Karpas-422 (cell line): Measurements from ENCODE around the gene GNMT. TPM values are rescaled to one million over a fixed set of nuclear protein-coding genes. Genes with fewer than 3 reads are reported as not detected.

Experiments
- DNase-seq: peaks from one replicate; pipeline ENCODE4 v3.0.0-alpha.2; 2015
- H2AFZ ChIP-seq: fragments of 200-600 bp; sonication (generic); 2 replicates; pipeline ENCODE4 v1.6.1; 2014; ENCODE audit warnings: antibody characterized with exemption, low read length, mixed read lengths
- H3K27ac ChIP-seq: fragments of 200-600 bp; sonication (generic); 2 replicates; pipeline ENCODE4 v1.5.1; 2014; ENCODE audit warnings: mild to moderate bottlenecking, low read length, moderate library complexity
- H3K27me3 ChIP-seq: fragments of 200-600 bp; sonication (generic); 2 replicates; pipeline ENCODE4 v1.6.1; 2014; ENCODE audit warnings: low read length, mixed read lengths
- H3K36me3 ChIP-seq: fragments of 200-600 bp; sonication (generic); 2 replicates; pipeline ENCODE4 v1.6.1; 2014; ENCODE audit warnings: low read length, mixed read lengths; ENCODE audit not compliant: insufficient read depth
- H3K4me1 ChIP-seq: fragments of 200-600 bp; sonication (generic); 2 replicates; pipeline ENCODE4 v1.6.1; 2014; ENCODE audit warnings: mild to moderate bottlenecking, low read length, mixed read lengths
- H3K4me2 ChIP-seq: fragments of 200-600 bp; sonication (generic); 2 replicates; pipeline ENCODE4 v1.6.1; 2014; ENCODE audit warnings: low read length, low read depth, mild to moderate bottlenecking; ENCODE audit not compliant: poor library complexity, severe bottlenecking
- H3K4me3 ChIP-seq: fragments of 200-600 bp; sonication (generic); 2 replicates; pipeline ENCODE4 v1.5.1; 2014; ENCODE audit warnings: mild to moderate bottlenecking, antibody characterized with exemption, low read length, mixed read lengths
- H3K79me2 ChIP-seq: fragments of 200-600 bp; sonication (generic); 2 replicates; pipeline ENCODE4 v1.6.1; 2014; ENCODE audit warnings: mild to moderate bottlenecking, low read length, mixed read lengths
- H3K9ac ChIP-seq: fragments of 200-600 bp; sonication (generic); 2 replicates; pipeline ENCODE4 v1.6.0; 2014; ENCODE audit warnings: low read length
- H3K9me2 ChIP-seq: fragments of 200-600 bp; sonication (generic), shearing (Covaris generic); replicated peaks from 2 replicates; pipeline ENCODE4 v1.6.0; 2014; ENCODE audit warnings: mild to moderate bottlenecking, low read length, moderate library complexity; ENCODE audit not compliant: insufficient read depth
- H3K9me3 ChIP-seq: fragments of 300-700, 200-600 bp; sonication (generic); 2 replicates; pipeline ENCODE4 v1.6.1; 2014; ENCODE audit warnings: low read length, mixed read lengths
- H4K20me1 ChIP-seq: fragments of 200-600 bp; sonication (generic); 2 replicates; pipeline ENCODE4 v1.6.1; 2014; ENCODE audit warnings: mild to moderate bottlenecking, antibody characterized with exemption, low read length, low read depth; ENCODE audit not compliant: insufficient read depth
- total RNA-seq: library from RNA; depleted of rRNA; stranded (reverse); fragments of >200 nt; shearing (Covaris generic); gene quantifications from 2 replicates; pipeline ENCODE4 v1.2.3, GENCODE V29; 2014; ENCODE audit warnings: low replicate concordance

Gene GNMT
- total RNA-seq, 1 experiment from 2014 or later: 0.48 TPM

DNA sequence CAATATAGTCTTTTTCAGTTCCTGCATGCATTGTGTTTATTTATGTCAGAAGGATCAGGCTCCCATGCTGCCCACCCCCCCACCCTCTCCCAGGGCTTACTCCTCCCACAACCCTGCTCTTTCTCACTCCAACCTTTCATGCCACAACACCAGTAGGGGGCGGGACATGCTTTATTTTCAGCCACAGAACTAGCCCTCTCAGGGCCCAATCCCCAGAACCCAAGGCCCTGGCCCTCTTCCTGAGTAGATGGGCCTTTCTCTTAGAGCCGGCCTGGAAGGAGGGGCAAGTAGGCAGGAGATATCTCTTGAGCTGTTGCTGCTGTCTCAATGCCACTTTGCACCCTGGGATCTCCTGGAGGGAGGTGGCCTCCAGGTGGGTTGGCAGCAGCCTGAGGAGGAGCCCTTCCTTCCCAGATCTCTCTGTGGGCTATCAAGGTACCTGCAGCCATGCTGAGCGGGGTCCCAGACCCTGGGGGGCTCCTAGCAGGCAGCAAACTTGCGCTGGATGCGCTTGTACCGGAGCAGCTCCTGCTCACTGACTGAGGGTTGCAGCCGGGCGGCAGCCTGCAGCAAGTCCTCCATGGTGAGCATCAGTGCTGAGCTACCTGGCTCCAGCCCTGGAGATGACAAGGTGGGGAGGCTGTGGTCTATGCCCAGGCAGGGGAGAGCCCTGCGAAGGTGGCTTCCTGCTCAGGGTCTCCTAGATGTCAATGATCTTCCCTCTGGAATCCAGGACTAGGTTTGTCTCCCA lies 3.5 kb downstream of the GNMT start:
- Histone ChIP-seq H3K9me2 (no peaks in the 10 kb centered on the region), H4K20me1 (no peaks in the 10 kb centered on the region), H3K27me3 (no peaks in the 10 kb centered on the region), H3K9ac (no peak overlapping the region), H3K79me2 (no peaks in the 10 kb centered on the region), H3K4me1 (no peaks in the 10 kb centered on the region), H3K27ac (no peak overlapping the region), H2AFZ (no peak overlapping the region), H3K9me3 (no peaks in the 10 kb centered on the region), H3K4me2 (no peak overlapping the region), H3K36me3 (no peaks in the 10 kb centered on the region), H3K4me3 (no peak overlapping the region)
- peak; percentile 82 for DNase-seq

DNA sequence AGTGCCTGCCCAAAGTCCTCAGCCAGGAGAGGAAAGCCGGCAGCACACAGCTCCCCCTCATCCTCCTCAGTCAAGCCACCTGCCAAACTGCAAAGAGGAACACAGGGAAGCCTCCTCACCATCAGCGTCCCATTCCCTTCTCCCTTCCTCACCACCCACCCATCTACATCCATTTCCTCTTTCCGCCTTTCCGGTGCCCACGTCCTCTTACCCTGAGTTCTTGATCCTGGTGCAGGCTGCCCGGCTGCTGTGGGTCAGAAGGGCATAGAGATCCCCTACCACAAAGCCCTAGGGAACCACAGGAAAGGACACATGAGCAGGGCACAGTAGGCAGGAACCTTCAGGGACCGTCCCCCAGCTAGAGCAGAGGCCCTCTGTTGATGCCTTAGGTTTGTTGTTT lies 6.0 kb downstream of the GNMT start:
- H3K27me3 ChIP-seq: no peaks in the 10 kb centered on the region
- H3K36me3 ChIP-seq: no peaks in the 10 kb centered on the region
- H3K4me2 ChIP-seq: no peak overlapping the region
- H3K4me1 ChIP-seq: no peaks in the 10 kb centered on the region
- no peak overlapping the region for H3K27ac ChIP-seq
- no peak overlapping the region for H3K4me3 ChIP-seq
- no peaks in the 10 kb centered on the region for H3K9me2 ChIP-seq
- H2AFZ ChIP-seq: no peak overlapping the region
- no peak for DNase-seq
- H4K20me1 ChIP-seq: no peaks in the 10 kb centered on the region
- no peak overlapping the region for H3K9ac ChIP-seq
- no peaks in the 10 kb centered on the region for H3K79me2 ChIP-seq
- H3K9me3 ChIP-seq: no peaks in the 10 kb centered on the region

DNA sequence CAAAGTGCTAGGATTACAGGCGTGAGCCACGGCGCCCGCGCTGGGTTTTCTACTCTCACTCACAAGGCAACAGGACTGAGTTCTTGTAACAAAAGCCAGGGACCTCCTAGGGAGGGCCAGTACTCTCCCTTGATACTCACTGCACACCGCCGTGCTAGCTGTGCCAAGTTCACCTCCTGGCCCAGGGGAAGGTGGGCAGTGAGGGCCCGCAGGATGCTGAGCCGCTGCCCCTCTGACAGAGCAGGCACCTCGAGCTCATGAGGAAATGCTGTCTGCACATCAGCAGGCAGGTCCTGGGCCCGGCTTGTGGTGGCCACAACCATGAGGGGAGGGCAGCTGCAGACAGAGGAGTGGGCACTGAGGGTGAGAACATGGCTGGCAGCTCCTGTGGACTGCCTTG lies 6.7 kb downstream of the GNMT start:
- H3K9ac ChIP-seq: no peak overlapping the region
- H3K27me3 ChIP-seq: no peaks in the 10 kb centered on the region
- DNase-seq: no peak
- no peak overlapping the region for H3K4me2 ChIP-seq
- no peak overlapping the region for H3K4me3 ChIP-seq
- no peaks in the 10 kb centered on the region for H3K4me1 ChIP-seq
- H3K36me3 ChIP-seq: no peaks in the 10 kb centered on the region
- no peaks in the 10 kb centered on the region for H3K9me2 ChIP-seq
- H3K9me3 ChIP-seq: no peaks in the 10 kb centered on the region
- no peaks in the 10 kb centered on the region for H4K20me1 ChIP-seq
- no peaks in the 10 kb centered on the region for H3K79me2 ChIP-seq
- no peak overlapping the region for H2AFZ ChIP-seq
- no peak overlapping the region for H3K27ac ChIP-seq

DNA sequence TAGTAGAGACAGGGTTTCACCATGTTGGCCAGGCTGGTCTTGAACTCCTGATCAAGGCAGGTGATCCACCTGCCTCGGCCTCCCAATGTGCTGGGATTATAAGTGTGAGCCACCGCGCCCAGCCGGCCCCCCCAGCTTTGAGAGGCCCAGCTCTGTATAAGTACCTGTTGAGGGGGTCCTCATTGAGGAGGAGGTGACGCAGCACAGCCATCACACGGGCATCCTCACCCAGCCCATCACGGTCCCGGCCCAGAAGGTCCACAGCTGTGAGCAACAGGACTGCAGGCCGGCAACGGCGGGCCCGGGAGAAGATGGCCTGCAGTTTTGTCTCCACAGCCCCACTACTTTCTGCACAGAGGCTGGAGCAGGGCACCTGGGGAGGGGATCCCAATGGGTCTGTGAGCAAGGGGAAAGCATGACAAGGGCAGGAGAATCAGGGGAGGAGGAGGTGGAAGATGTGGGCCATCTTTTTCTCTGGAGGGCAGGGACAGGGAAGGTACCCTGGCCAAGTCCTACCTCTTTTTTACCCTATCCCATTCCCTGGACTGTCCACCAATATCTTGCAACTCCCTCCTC lies 7.7 kb downstream of the GNMT start:
- Histone ChIP-seq H3K27ac (no peak overlapping the region), H3K36me3 (no peaks in the 10 kb centered on the region), H2AFZ (no peak overlapping the region), H3K9ac (no peak overlapping the region), H3K9me3 (no peaks in the 10 kb centered on the region), H3K4me2 (no peak overlapping the region), H4K20me1 (no peaks in the 10 kb centered on the region), H3K4me1 (no peaks in the 10 kb centered on the region), H3K27me3 (no peaks in the 10 kb centered on the region), H3K4me3 (no peak overlapping the region), H3K79me2 (no peaks in the 10 kb centered on the region), H3K9me2 (no peaks in the 10 kb centered on the region)
- no peak for DNase-seq

DNA sequence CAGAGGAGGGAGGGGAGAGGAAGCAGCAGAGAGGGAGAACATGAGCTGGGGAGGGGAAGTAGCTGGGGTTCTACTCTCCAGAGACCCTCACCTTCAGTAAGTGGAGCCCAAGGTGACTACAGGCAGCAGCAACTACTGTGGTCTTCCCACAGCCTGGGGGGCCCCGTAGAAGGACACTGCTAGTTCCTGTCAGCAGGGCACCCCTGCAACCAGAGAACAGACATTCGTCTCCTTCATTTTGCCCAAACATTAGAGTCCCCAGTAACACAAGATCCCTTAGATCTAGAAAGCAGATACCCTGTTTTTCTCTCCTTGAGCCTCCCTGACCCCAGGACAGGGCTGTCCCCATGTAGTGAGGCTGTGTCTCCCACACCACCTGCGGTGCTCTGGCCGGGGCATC lies 8.2 kb downstream of the GNMT start:
- H3K4me1 ChIP-seq: no peaks in the 10 kb centered on the region
- no peaks in the 10 kb centered on the region for H3K9me3 ChIP-seq
- no peak overlapping the region for H3K4me2 ChIP-seq
- no peaks in the 10 kb centered on the region for H3K9me2 ChIP-seq
- H3K27me3 ChIP-seq: no peaks in the 10 kb centered on the region
- H3K4me3 ChIP-seq: no peak overlapping the region
- no peak overlapping the region for H3K27ac ChIP-seq
- no peak overlapping the region for H2AFZ ChIP-seq
- DNase-seq: no peak
- no peaks in the 10 kb centered on the region for H3K79me2 ChIP-seq
- no peaks in the 10 kb centered on the region for H3K36me3 ChIP-seq
- H3K9ac ChIP-seq: no peak overlapping the region
- no peaks in the 10 kb centered on the region for H4K20me1 ChIP-seq

DNA sequence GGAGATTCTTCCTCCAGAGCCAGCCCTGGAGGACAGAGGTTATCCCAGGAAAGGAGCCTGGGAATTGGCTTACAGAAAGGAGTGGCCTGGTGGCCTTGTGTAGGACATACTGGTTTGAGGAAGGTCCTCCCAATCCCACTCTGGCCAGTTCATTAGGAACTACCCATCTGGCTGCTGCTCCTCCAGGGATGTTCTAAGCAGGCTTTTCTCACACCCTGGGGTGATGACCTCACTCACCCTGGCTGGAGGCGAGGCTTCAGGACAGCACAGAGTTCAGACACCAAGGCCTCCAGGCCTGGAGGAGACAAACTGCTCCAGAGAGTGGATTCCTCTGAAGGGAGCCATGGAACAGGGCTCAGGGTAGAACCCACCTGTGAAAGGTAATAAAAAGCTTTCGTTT lies 8.9 kb downstream of the GNMT start:
- Histone ChIP-seq H3K27ac (no peak overlapping the region), H2AFZ (no peak overlapping the region), H3K9ac (no peak overlapping the region), H3K79me2 (no peaks in the 10 kb centered on the region), H3K36me3 (no peaks in the 10 kb centered on the region), H3K4me3 (no peak overlapping the region), H3K4me2 (no peak overlapping the region), H3K9me3 (no peaks in the 10 kb centered on the region), H3K27me3 (no peaks in the 10 kb centered on the region), H3K9me2 (no peaks in the 10 kb centered on the region), H3K4me1 (no peaks in the 10 kb centered on the region), H4K20me1 (no peaks in the 10 kb centered on the region)
- DNase-seq: no peak

DNA sequence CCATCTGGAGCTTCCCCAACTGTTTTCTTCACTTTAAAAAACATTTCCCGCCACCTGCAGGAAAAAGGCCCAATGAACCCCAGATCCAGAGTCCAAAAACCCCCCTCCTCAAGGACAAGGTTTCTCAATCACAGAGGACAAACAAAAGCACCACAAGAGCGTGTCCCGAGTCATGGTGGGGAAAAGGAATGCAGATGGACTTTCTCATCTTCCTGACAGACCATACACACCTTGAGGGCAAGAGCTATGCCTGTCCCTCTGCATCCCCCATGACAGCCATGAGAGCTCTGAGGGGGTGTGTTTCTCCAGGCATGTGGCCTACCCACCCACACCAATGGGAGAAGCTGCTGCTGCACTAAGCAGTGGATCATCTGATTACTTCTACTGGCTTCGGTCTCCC lies 9.4 kb downstream of the GNMT start:
- Histone ChIP-seq H3K27ac (no peak overlapping the region), H3K79me2 (peaks cover under 1% of the 10 kb centered on the region; the same call in 1 of the 2 replicates)

DNA sequence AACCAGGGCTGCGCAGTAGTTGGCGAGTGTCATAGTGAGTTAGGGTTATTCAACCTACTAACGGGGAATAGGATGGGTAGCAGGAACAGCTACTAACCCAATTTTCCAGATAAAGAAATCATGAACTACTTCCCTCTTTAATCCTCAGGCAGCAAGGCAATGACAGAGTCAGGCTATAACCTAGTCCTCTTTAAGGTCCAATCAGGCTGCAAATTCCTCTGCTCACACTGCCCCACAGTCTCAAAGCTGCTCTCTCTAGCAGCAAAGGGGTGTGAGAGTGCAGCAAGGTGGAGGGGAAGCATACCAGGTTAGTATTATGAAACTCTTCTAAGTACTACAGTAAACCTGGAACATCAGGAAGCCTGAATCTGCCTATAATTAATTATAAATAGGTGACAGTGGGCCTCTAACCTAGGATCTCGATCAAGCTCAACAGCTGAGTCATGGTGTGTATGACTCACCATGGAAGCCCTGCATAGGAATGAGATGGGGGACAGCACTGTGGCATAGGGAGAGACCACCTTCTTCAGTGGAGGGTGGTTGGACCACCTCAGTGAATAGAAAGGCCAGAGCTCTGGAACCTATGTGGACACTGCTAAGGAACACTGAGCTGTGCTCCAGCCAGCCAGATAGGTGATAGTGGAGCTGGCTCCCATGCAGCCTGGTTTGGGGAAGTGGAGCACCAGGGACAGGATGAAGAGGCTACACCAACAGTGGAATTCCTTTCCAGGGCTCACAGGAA lies 10.5 kb downstream of the GNMT start:
- H3K4me1 ChIP-seq: no peaks in the 10 kb centered on the region
- H3K4me2 ChIP-seq: no peak overlapping the region
- no peaks in the 10 kb centered on the region for H3K27me3 ChIP-seq
- H3K9me2 ChIP-seq: no peaks in the 10 kb centered on the region
- peaks cover 6% of the 10 kb centered on the region; the same call in 1 of the 2 replicates for H3K79me2 ChIP-seq
- no peak overlapping the region for H3K9ac ChIP-seq
- no peaks in the 10 kb centered on the region for H3K36me3 ChIP-seq
- no peaks in the 10 kb centered on the region for H3K9me3 ChIP-seq
- no peaks in the 10 kb centered on the region for H4K20me1 ChIP-seq
- DNase-seq: no peak
- H3K4me3 ChIP-seq: no peak overlapping the region
- H2AFZ ChIP-seq: no peak overlapping the region
- no peak overlapping the region for H3K27ac ChIP-seq

More for the DNA sequence above, 9.4 kb downstream of the GNMT start:
- no peaks in the 10 kb centered on the region for H3K9me2 ChIP-seq
- no peaks in the 10 kb centered on the region for H3K27me3 ChIP-seq
- H2AFZ ChIP-seq: no peak overlapping the region
- no peaks in the 10 kb centered on the region for H3K9me3 ChIP-seq
- no peaks in the 10 kb centered on the region for H3K4me1 ChIP-seq
- no peak overlapping the region for H3K9ac ChIP-seq
- no peak overlapping the region for H3K4me2 ChIP-seq
- no peaks in the 10 kb centered on the region for H4K20me1 ChIP-seq
- H3K36me3 ChIP-seq: no peaks in the 10 kb centered on the region
- DNase-seq: no peak
- H3K4me3 ChIP-seq: no peak overlapping the region
